ENCODE results near the gene GSC.

GSC gene

DNA sequence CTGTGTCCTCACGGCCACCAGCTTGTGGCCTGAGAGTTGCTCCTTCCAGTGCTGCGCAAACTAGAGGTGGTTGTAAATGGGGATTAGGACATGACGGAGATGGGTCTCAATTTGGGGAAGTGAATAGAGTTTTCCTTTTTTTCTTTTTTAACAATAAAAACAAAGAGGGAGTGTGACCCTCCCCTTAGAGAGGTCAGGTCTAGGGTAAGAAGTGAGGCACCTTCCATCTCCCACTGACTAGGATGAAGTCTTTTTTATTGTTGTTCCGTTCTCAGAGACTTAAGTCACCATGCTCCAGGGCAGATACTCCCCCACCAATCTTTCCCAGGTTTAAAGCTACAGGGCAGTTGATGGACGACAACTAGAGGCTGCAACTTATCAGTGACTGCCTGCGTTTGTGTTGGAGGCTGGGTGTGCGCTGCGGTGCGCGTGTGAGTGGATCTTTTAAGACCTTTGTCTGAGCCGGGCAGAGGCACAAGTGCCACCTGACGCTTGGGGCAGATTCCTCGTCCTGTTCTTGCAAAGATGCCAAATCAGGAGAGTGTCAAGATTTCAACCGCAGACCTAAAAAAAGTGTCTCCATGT is 2.1 kb upstream of the GSC start:
- no peak overlapping the region for H3K4me3 ChIP-seq (ENCODE audit: insufficient read length, low read depth)
- peak overlapping the region; percentile 32 for H3K9ac ChIP-seq (ENCODE audit: insufficient read length, low read depth)
- TF ChIP-seq YY1 (IDR thresholded peaks at IDR 0.05; ENCODE audit: insufficient read depth, insufficient read length) (no peak), ZNF274 (IDR thresholded peaks at IDR 0.05; ENCODE audit: low read depth, low read length) (no peak), SUZ12 (IDR thresholded peaks at IDR 0.05; ENCODE audit: extremely low read depth, insufficient read depth, insufficient read length) (no peak)
- H3K9me3 ChIP-seq (ENCODE audit: insufficient read depth, low read length): no peaks in the 10 kb centered on the region
- no peak for DNase-seq (ENCODE audit: low read depth, low spot score)
- peaks cover 99% of the 10 kb centered on the region for H3K27me3 ChIP-seq (ENCODE audit: insufficient read depth, insufficient read length)
- no peaks in the 10 kb centered on the region for H3K36me3 ChIP-seq (ENCODE audit: insufficient read depth, insufficient read length, low read length)
- H3K4me1 ChIP-seq (ENCODE audit: insufficient read depth, insufficient read length): peaks cover 19% of the 10 kb centered on the region

- Histone ChIP-seq H3K36me3 (ENCODE audit: insufficient read depth, insufficient read length, low read length) (no peaks in the 10 kb centered on the region), H3K9ac (ENCODE audit: insufficient read length, low read depth) (peak overlapping the region; percentile 32), H3K27me3 (ENCODE audit: insufficient read depth, insufficient read length) (peaks cover 99% of the 10 kb centered on the region), H3K9me3 (ENCODE audit: insufficient read depth, low read length) (no peaks in the 10 kb centered on the region), H3K4me3 (ENCODE audit: insufficient read length, low read depth) (peak overlapping the region; percentile 4), H3K4me1 (ENCODE audit: insufficient read depth, insufficient read length) (peaks cover 19% of the 10 kb centered on the region)
- TF ChIP-seq ZNF274 (IDR thresholded peaks at IDR 0.05; ENCODE audit: low read depth, low read length) (no peak), YY1 (IDR thresholded peaks at IDR 0.05; ENCODE audit: insufficient read depth, insufficient read length) (no peak), SUZ12 (IDR thresholded peaks at IDR 0.05; ENCODE audit: extremely low read depth, insufficient read depth, insufficient read length) (peak; percentile 73)
- no peak for DNase-seq (ENCODE audit: low read depth, low spot score)
Observed at GRCh38 chr14:94771158-94771905, 1.4 kb upstream of the GSC start.

DNA sequence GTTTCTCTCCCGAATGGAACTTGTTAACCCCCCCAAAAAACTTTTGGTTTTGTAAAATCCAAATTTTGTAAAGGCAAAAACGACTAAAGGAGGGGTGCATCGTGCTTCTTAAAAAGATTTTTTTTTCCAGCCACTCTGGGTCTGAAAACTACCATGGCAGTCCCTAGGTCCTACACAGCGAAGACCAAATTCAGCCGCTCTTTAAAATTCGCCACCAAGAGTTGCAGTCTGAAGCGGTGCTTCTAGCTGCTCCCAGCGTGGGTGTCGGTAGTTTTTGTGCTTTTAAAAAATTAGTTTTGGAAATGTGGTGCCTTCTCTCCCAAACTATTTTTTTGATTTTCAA is 873 bp upstream of the GSC start:
- H3K27me3 ChIP-seq (ENCODE audit: insufficient read depth, insufficient read length): peaks cover 99% of the 10 kb centered on the region
- no peak overlapping the region for H3K9ac ChIP-seq (ENCODE audit: insufficient read length, low read depth)
- H3K9me3 ChIP-seq (ENCODE audit: insufficient read depth, low read length): no peaks in the 10 kb centered on the region
- H3K4me3 ChIP-seq (ENCODE audit: insufficient read length, low read depth): no peak overlapping the region
- no peaks in the 10 kb centered on the region for H3K36me3 ChIP-seq (ENCODE audit: insufficient read depth, insufficient read length, low read length)
- peaks cover 19% of the 10 kb centered on the region for H3K4me1 ChIP-seq (ENCODE audit: insufficient read depth, insufficient read length)
- TF ChIP-seq YY1 (IDR thresholded peaks at IDR 0.05; ENCODE audit: insufficient read depth, insufficient read length) (no peak), ZNF274 (IDR thresholded peaks at IDR 0.05; ENCODE audit: low read depth, low read length) (no peak), SUZ12 (IDR thresholded peaks at IDR 0.05; ENCODE audit: extremely low read depth, insufficient read depth, insufficient read length) (no peak)
- no peak for DNase-seq (ENCODE audit: low read depth, low spot score)

DNA sequence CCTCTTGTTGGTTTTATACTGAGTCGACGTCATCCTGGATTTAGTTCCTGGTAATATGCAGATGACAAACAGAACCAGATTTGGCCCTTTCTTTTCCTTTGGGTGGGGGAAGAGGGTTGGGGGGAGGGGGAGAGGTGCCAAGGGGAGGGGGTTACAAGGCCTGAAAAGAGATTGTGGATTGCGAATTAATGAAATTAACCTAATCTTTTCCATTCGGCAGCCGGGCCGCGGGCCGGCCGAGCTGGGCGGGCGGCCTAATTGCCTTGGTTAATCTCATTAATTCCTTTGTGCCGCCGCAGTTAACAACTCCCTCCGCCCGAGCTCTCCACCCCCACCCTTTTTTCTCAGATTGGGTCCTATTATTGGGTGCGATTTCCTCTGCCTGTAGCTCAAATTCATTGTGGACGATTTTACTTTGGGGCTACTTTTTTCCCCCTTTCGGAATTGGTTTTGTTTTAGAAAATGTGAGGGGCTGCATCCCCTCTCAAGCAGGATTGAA is 387 bp upstream of the GSC start:
- Histone ChIP-seq H3K27me3 (ENCODE audit: insufficient read depth, insufficient read length) (peaks cover 99% of the 10 kb centered on the region), H3K9ac (ENCODE audit: insufficient read length, low read depth) (no peak overlapping the region), H3K4me1 (ENCODE audit: insufficient read depth, insufficient read length) (peaks cover 19% of the 10 kb centered on the region)

DNA sequence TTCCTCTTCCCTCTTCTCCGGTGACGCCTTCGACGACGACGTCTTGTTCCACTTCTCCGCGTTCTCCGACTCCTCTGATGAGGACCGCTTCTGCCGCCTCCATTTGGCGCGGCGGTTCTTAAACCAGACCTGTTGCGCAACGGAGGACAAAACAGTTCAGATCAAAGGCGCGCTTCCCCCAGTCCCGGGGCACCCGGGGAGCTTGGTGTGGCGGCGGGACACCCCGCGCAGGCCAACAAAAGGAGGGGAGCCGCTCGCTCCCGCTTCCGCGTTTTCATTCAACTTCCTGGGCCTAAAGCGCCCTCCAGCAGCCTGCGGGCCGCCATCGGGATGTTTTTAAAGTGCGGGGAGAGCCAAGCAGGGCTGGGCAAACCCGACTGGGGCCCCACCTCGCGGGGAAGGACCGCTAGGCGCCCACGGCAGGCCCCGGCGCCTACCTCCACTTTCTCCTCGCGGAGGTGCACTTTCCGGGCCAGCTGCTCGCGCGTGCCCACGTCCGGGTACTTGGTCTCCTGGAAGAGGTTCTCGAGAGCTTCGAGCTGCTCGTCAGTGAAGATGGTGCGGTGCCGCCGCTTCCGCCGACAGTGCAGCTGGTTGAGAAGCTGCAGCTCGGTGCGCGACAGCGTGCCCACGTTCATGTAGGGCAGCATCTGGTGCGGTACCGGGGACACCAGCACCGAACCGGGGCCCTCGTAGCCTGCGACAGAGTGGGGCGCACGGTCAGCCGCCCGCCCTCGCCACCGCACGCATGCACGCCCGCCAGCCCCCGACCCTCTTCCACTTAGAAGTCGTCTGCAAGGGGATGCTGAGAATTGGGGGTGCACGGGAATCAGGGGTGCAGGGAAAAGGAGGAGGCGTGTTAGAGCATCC is 1.2 kb downstream of the GSC start:
- DNase-seq (ENCODE audit: low read depth, low spot score): no peak
- Histone ChIP-seq H3K27me3 (ENCODE audit: insufficient read depth, insufficient read length) (peaks cover 95% of the 10 kb centered on the region), H3K4me3 (ENCODE audit: insufficient read length, low read depth) (peak overlapping the region; percentile 49), H3K4me1 (ENCODE audit: insufficient read depth, insufficient read length) (peaks cover 16% of the 10 kb centered on the region), H3K9ac (ENCODE audit: insufficient read length, low read depth) (peak overlapping the region; percentile 50), H3K9me3 (ENCODE audit: insufficient read depth, low read length) (no peaks in the 10 kb centered on the region), H3K36me3 (ENCODE audit: insufficient read depth, insufficient read length, low read length) (no peaks in the 10 kb centered on the region)
- TF ChIP-seq ZNF274 (IDR thresholded peaks at IDR 0.05; ENCODE audit: low read depth, low read length): no peak
- peak; percentile 35 for TF ChIP-seq SUZ12 (IDR thresholded peaks at IDR 0.05; ENCODE audit: extremely low read depth, insufficient read depth, insufficient read length)

More for the DNA sequence above, 387 bp upstream of the GSC start:
- H3K4me3 ChIP-seq (ENCODE audit: insufficient read length, low read depth): no peak overlapping the region
- no peak for DNase-seq (ENCODE audit: low read depth, low spot score)
- H3K9me3 ChIP-seq (ENCODE audit: insufficient read depth, low read length): no peaks in the 10 kb centered on the region
- TF ChIP-seq ZNF274 (IDR thresholded peaks at IDR 0.05; ENCODE audit: low read depth, low read length): no peak
- TF ChIP-seq YY1 (IDR thresholded peaks at IDR 0.05; ENCODE audit: insufficient read depth, insufficient read length): no peak
- H3K36me3 ChIP-seq (ENCODE audit: insufficient read depth, insufficient read length, low read length): no peaks in the 10 kb centered on the region

- DNase-seq (ENCODE audit: low read depth, low spot score): no peak
- Histone ChIP-seq H3K9ac (ENCODE audit: insufficient read length, low read depth) (no peak overlapping the region), H3K4me1 (ENCODE audit: insufficient read depth, insufficient read length) (peaks cover 14% of the 10 kb centered on the region), H3K27me3 (ENCODE audit: insufficient read depth, insufficient read length) (peaks cover 92% of the 10 kb centered on the region), H3K9me3 (ENCODE audit: insufficient read depth, low read length) (no peaks in the 10 kb centered on the region), H3K36me3 (ENCODE audit: insufficient read depth, insufficient read length, low read length) (no peaks in the 10 kb centered on the region), H3K4me3 (ENCODE audit: insufficient read length, low read depth) (peak overlapping the region; percentile 49)
- TF ChIP-seq ZNF274 (IDR thresholded peaks at IDR 0.05; ENCODE audit: low read depth, low read length) (no peak), YY1 (IDR thresholded peaks at IDR 0.05; ENCODE audit: insufficient read depth, insufficient read length) (no peak), SUZ12 (IDR thresholded peaks at IDR 0.05; ENCODE audit: extremely low read depth, insufficient read depth, insufficient read length) (peak; percentile 26)
Observed at GRCh38 chr14:94768141-94768520, 1.8 kb downstream of the GSC start.
